LNCaP clone FGC (cell line): ENCODE data around the gene TTC39C.
A peak's percentile ranks its signal among the peaks of the same experiment; 100 is the strongest.

Experiments used
- DNase-seq: peaks from one replicate; pipeline ENCODE4 v3.0.0-alpha.2; 2011; ENCODE audit warnings: low read depth
- H3K4me3 ChIP-seq: 2 replicates; pipeline ENCODE4 v1.5.1; 2011; ENCODE audit warnings: mild to moderate bottlenecking, low read depth, low read length, control low read depth
- CTCF ChIP-seq: IDR thresholded peaks from 2 replicates; pipeline ENCODE4 v1.5.1; 2012; ENCODE audit warnings: mild to moderate bottlenecking; ENCODE audit not compliant: control insufficient read depth, insufficient read depth; ENCODE audit errors: extremely low read depth

TTC39C gene

DNA sequence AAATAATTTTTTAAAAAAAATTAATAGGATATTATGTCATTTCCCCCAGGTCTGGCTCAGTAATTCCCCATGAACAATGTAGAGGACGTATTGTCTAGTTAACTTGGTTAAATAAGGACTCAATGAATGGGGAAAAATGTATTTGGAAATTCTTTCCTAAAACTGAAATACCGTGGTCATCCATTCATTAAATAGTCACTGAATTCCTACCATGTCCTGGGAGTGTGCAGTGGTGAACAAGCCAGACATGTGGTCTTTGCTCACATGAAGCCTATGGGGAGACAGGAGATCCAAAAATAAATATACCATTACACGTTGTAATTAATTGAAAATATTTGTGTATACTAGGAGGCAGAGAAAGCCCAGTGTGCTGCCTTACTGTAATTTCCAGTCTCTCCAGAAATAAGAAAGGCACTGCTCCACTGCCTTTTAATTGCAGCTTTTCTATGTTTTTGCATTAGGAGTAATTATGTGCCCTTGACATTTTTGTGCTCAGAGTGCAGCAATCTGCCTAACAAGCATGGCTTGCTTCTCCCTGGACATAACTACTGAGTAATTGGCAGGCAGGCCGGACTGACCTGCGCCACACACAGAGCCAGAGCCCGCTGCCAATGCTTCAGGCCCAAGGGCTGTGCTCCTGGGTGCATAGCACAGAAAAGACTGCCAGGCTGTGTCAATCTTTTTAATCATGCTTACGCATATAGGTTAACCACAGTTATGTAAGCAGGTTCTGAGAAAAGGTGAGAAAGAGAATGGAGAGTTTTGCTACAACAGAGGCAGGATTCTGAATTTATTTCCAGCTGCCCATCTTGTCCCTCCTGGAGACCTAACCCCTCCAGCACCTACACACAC is 22.2 kb upstream of the TTC39C start:
- H3K4me3 ChIP-seq, result no peak overlapping the region
- TF ChIP-seq CTCF, result no peak
- DNase-seq, result no peak

GRCh38 chr18:23992941-23993280 is 21.6 kb upstream of the TTC39C start:
- DNase-seq, result no peak
- TF ChIP-seq CTCF, result no peak
- H3K4me3 ChIP-seq, result no peak overlapping the region

GRCh38 chr18:23994361-23994902 is 20.1 kb upstream of the TTC39C start:
- no peak for TF ChIP-seq CTCF
- no peak overlapping the region for H3K4me3 ChIP-seq
- DNase-seq, result no peak

GRCh38 chr18:23995180-23995579 is 19.4 kb upstream of the TTC39C start:
- TF ChIP-seq CTCF, result no peak
- no peak overlapping the region for H3K4me3 ChIP-seq
- no peak for DNase-seq

DNA sequence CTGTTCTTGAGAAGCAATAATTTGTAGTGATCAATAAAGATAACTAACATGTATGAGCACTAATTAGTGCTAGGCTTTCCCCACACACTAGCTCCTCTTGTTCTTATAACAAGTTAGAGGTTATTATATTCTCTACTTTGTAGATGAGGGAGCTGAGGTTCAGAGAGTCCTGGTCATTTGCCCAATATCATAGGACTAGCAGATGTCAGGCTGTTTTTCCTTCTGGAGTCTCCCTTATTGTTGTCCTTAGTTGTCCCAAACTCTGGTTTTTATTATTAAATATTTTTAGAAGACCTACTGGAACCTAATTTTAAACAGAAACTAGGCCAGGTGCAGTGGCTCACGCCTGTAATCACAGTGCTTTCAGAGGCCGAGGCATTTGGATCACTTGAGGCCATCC is 16.5 kb upstream of the TTC39C start:
- TF ChIP-seq CTCF, result no peak
- DNase-seq, result no peak
- H3K4me3 ChIP-seq, result no peak overlapping the region

- TF ChIP-seq CTCF, result no peak
- DNase-seq, result peak; percentile 64
- no peak overlapping the region for H3K4me3 ChIP-seq
Observed at GRCh38 chr18:23998820-23999219, 15.7 kb upstream of the TTC39C start.
